GM18870 (cell line): Measurements from ENCODE around the gene IFITM5.
"Not testable (repeated sequence)": the region's sequence is repeated elsewhere in the genome, so short reads cannot be mapped to it uniquely, and the experiment has no call there.

ENCODE experiments used
- ATAC-seq: cut with Tn5 transposase; IDR thresholded peaks from one replicate; pipeline ENCODE4 v1.9.1; 2021; ENCODE audit warnings: moderate library complexity; ENCODE audit not compliant: unreplicated experiment

Gene IFITM5

GRCh38 chr11:299081-299891 is at the start of gene IFITM5:
Gene IFITM5 (minus strand): TSS chr11:299526. CDS start chr11:299490, 36 bp downstream.
- ATAC-seq, result no peak

DNA sequence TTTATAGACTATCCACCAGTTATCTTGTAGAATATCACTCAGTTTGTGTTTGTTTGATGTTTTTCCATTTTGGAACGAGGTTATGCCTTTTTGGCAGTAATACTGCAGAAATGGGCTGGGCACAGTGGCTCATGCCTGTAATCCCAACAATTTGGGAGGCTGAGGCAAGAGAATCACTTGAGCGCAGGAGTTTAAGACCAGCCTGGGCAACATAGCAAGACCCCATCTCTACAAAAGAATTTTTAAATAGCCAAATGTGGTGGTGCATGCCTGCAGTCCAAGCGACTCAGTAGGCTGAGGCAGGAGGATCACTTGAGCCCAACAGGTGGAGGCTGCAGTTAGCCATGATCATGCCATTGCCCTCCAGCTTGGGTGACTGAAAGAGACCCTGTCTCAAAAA is 47.2 kb upstream of the IFITM5 start:
- ATAC-seq, result no peak

- no peak for ATAC-seq
Measured at GRCh38 chr11:344836-345578, 45.7 kb upstream of the IFITM5 start.

DNA sequence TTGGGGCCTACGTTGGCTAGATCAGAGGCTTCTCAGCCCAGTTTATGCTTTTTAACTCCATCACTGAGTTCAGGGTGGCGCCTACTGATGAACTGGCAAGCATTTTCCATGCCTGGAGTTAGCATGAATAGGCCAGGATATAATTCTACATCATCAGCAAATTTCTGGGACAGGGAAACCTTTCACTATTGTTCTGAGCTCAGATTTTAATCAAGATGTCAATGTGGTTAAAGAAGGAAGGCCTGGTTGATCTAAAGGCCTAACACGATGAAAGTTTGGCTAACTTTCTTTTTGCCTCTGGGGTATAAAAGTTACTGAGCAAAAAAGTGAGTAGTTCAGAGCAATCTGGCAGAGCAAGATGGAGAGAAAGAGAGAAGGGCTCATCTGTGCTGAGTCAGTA is 43.0 kb upstream of the IFITM5 start:
- no peak for ATAC-seq

GRCh38 chr11:340539-341512 is 41.5 kb upstream of the IFITM5 start:
- no peak for ATAC-seq

- no peak for ATAC-seq
Measured at GRCh38 chr11:339963-340362, 40.6 kb upstream of the IFITM5 start.

- no peak for ATAC-seq
Measured at GRCh38 chr11:337711-338110, 38.4 kb upstream of the IFITM5 start.

- no peak for ATAC-seq
Measured at GRCh38 chr11:336659-337198, 37.4 kb upstream of the IFITM5 start.

DNA sequence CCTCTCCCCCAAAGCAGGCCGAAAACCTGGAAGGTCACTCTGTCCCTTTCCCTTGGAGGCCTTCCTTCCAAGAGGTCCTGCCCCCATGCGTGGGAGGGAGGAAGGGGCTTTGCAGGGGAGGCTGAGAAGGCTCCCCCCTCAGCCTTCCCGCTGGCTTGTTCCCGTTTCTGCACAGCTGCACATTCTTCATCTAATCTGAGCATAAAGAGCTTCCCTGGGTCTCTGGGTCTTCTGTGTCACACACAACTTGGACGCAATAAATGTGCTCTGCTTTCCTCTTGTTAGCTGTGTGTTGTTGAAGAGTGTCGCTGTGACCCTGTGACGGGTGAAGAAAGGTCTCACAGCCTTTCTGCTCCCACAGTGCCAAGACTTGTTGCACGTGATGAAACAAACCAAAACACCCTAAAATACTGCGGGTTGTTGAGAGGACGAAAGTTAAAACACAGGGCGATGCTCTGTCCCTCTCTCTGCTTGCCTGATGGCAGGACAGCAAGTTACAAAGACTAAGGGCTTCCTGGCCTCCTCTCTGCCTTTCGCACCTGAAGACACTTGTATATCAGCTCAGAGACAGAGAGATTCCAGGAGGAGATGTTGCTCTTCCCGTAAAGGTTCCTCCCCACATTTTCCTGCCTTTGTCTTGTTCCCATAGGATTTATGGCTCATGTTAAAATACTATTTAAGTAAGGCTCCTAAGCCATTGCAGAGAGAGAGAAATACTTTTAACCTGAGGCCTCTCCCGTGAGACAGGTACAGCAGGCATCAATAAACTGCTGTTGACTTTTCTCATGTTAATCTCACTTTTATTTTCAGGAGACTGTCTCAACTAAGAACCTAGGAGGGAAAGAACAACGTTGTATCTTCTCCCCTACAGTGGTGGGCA is 36.7 kb upstream of the IFITM5 start:
- ATAC-seq, result no peak

DNA sequence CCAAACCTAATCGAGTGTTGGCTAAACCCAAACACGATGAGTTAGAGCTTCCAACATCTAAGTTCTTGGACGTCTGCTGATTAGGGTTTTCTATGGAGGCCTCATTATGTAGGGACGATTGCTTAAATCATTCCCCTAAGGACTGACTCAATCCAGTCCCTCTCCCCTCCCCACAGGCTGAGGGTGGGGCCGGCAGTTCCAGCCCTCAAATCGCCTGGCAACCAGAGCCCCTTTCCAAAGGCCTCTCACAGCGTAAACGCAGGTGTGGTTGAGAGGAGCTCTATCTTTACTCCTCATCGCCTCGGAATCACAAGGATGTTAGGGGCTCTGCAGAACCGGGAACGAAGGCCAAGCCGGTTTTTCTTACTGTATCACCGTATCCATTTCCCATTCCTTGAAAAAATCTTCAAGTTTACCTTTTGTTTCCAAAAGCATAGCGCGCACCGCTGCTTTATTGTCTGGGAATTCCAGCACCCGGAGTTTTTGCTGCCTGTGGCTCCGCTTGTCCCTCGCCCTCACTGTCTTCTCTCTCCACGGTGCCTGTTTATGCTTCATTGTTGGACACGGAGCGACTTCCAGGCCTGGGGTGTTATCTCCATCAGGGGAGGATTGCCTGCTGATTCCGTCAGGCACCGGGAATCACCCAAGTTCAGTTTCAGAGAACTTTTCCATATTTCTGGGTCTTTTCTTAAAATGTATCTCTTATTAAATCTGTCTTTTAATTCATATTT is 35.1 kb upstream of the IFITM5 start:
- no peak for ATAC-seq

GRCh38 chr11:333616-334263 is 34.4 kb upstream of the IFITM5 start:
- ATAC-seq, result not testable (repeated sequence)

DNA sequence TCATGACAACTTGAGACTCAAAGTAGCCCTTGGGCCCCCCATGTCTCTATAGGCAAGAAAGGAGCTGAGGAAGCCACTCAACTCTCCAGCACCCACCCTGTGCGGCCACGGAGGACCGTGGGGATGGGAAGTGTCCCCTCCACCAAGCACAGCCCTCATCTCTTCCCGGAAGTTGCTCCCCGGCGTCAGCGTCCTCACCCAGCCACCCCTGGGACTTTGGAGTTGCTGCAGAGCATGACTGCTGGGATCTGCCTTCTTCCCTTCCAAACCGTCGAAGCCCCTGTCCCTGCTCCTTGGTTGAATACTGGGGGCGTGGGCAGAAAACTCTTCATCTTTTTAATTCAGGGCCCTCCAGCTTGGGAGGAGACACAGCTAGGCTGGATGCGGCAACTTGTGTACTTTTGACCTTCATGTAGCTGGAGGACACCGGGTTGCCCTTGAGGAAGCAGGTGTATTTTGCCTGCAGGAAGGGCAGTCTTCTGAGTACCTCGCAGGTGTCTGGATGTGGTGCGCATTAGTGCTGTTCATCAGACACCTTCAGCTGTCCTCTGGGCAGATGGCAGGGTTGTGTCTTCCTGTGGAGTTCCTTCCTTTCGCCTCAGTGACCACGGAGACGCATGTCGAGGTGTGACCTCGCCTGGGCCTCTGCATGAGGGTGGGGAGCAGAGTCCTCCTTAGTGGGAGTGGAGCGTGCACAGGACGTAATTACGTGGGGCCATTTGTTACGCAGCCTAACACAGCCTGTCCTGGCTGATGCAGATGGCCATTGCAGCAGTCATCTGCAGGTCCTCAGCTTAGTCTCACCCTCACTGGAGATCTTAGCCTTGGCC is 33.5 kb upstream of the IFITM5 start:
- no peak for ATAC-seq

GRCh38 chr11:331358-332060 is 32.2 kb upstream of the IFITM5 start:
- no peak for ATAC-seq

DNA sequence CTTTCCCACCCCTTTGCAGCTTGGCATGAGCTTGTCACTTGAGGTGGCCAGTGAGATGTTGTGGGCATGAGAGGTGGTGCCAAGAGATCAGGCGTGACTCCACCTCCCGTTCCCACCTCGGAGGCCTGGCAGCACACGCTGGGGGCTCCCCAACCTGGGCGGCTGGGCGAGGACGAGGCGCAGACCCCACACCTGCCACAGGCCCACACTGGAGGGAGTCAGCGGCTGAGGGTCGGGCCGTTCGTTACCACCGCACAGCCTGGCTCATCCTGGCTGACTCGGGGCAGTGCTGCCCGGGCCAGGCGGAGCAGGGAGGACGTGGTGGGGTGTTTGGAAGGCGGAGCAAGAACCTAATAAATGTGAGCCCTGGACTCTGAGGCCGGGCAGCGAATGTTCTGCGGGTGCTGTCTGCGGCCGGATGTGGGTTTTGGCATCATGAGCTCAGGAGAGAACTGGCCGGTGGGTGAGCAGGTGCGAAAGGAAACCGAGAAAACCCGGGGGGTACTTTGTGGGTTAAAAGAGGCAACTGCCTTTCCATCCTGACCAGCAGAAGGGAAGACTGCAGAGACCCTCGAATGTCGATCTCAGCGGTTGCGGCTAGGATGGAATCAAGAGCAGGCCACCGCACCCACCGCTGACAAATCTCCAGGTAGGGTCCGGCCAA is 31.5 kb upstream of the IFITM5 start:
- no peak for ATAC-seq

DNA sequence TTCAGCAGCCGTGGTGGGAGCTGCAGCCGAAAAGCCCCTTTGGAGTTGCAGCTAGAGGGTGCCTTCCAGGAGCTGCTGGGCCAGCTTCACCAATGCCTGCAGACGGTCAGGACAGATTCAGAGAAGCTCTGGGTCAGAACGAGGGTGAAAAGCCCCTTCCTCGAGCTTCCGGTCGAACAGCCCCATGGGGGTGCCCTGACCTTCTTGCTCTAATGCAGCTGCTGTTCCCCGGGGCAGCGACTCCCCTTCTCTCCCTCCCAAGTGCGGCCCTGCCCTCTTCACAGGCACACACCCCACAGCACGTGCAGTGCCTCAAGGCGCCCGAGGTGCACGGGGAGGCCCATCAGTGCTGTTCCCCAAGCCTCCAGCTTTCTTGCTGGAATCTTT is 31.0 kb upstream of the IFITM5 start:
- no peak for ATAC-seq

DNA sequence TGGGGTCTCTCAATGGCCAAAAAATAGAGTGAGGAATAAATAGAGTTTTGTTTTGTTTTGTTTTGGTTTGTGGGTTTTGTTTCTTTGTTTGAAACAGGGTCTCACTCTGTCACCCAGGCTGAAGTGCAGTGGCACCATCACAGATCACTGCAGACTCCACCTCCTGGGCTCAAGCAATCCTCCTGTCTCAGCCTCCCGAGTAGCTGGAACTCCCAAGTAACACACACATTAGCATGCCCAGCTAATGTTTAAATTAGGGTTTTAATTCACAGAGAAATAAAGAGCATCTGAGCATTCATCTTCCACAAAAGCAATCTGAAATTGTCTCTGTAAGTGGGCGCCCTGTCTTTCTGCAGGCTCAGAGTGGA is 30.5 kb upstream of the IFITM5 start:
- ATAC-seq, result no peak
